Measurements from ENCODE around the gene NUP58. TPM values are rescaled to one million over a fixed set of nuclear protein-coding genes. Genes with fewer than 3 reads are reported as not detected.

Gene NUP58
- total RNA-seq: 10 to 100 TPM; 48.9 to 85.6 TPM

GRCh38 chr13:25301347-25302113 is at the start of gene NUP58:
TSS of gene NUP58 (plus strand) at chr13:25301625. CDS start at chr13:25301774, 149 bp downstream.

GRCh38 chr13:25286969-25287961 is 14.2 kb upstream of the NUP58 start, which contains the start of gene MTMR6:
TSS of gene MTMR6 (minus strand) at chr13:25287488. CDS start at chr13:25287247, 241 bp downstream.

GRCh38 chr13:25371875-25372283 is 70.5 kb downstream of the NUP58 start, which contains the start of gene ATP8A2:
TSS of gene ATP8A2 (plus strand) at chr13:25371974. CDS start at chr13:25372213, 239 bp downstream.

Other genes with a start within 250 kb of the NUP58 start
- gene PABPC3, start 205.5 kb upstream of the NUP58 start, total RNA-seq: under 1 TPM; under 0.01 TPM
- gene AMER2, start 129.3 kb upstream of the NUP58 start, total RNA-seq: under 1 TPM; under 0.01 TPM
- gene MTMR6, start 14.1 kb upstream of the NUP58 start, total RNA-seq: 10 to 100 TPM; 26.2 to 32.0 TPM
- gene ATP8A2, start 70.3 kb downstream of the NUP58 start, total RNA-seq: under 1 TPM; 0.67 to 0.69 TPM

All from melanocyte of skin (primary cell).